ENCODE results near the gene TRIM38.
A peak's percentile ranks its signal among the peaks of the same experiment; 100 is the strongest.

The TRIM38 gene

GRCh38 chr6:26028746-26029569, 66.4 kb downstream of the TRIM38 start:
- DNase-seq: no peak

- DNase-seq: no peak
These were observed 66.9 kb downstream of the TRIM38 start for GRCh38 chr6:26029570-26029856.

GRCh38 chr6:26029857-26030653, 67.5 kb downstream of the TRIM38 start:
- no peak for DNase-seq

- DNase-seq: no peak
These were observed 68.1 kb downstream of the TRIM38 start for GRCh38 chr6:26030716-26031115.

- DNase-seq: peak; percentile 72 to 73
These were observed 68.6 kb downstream of the TRIM38 start for GRCh38 chr6:26031151-26031594.

GRCh38 chr6:26031595-26032339, 69.2 kb downstream of the TRIM38 start:
- peak; percentile 99 for DNase-seq

- DNase-seq: peak in 1 of 2 experiments; percentile 48
These were observed 69.9 kb downstream of the TRIM38 start for GRCh38 chr6:26032340-26033084.

- peak; percentile 98 for DNase-seq
These were observed 70.7 kb downstream of the TRIM38 start for GRCh38 chr6:26033085-26033940.

GRCh38 chr6:26033941-26034354, 71.3 kb downstream of the TRIM38 start:
- DNase-seq: peak; percentile 24 to 57

GRCh38 chr6:26034905-26035304, 72.3 kb downstream of the TRIM38 start:
- no peak for DNase-seq
